Kidney tubule cell (primary cell): ENCODE data around the gene RAB6B.
A peak's percentile ranks its signal among the peaks of the same experiment; 100 is the strongest.

Experiments
- DNase-seq: peaks from one replicate; pipeline ENCODE4 v3.0.0-alpha.2; 2018; ENCODE audit warnings: low spot score

Gene RAB6B

DNA sequence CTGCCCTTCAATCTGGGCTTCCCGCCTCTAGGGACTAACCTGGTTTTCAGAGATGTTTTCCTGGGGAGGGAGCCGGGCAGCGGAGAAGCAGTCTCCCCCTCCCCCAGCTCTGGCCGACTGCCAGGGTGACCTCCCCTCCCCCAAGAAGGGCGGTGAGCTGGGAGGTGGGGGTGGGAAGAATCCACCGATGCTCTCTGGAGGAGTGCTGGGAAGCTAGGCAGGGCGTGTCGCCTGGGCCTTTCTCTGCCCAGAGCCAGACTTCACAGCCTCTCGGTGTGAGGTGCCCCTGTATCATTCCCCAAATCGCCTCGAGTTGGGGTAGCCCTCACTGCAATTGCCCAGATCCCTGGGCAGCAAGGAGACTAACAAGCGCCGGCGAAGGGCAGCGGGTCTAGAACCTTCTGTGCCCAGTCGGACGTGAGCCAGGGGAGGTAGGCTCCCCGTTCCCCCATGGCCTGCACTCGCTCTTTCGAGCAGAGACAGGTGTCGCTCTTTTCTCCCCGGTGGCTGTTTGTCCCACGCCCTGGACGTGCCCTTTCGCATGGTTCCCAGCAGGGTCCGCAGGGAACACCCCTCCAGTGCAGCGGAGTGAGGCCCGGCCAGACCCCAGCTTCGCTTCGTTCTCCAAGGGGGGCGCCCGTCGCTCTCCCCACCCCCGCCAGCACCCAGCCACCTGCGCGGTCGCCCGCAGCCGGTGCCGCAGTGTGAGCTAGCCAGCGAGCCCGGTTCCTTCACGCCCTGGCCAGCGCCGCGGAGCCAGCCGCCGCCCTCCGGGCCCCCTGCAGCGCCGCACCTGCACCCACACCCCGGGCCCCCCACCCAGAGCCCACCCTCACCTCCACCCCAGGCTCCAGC, 1.1 kb downstream of the RAB6B start:
- no peak for DNase-seq

- no peak for DNase-seq
These were observed 1.9 kb downstream of the RAB6B start for GRCh38 chr3:133893683-133894352.

DNA sequence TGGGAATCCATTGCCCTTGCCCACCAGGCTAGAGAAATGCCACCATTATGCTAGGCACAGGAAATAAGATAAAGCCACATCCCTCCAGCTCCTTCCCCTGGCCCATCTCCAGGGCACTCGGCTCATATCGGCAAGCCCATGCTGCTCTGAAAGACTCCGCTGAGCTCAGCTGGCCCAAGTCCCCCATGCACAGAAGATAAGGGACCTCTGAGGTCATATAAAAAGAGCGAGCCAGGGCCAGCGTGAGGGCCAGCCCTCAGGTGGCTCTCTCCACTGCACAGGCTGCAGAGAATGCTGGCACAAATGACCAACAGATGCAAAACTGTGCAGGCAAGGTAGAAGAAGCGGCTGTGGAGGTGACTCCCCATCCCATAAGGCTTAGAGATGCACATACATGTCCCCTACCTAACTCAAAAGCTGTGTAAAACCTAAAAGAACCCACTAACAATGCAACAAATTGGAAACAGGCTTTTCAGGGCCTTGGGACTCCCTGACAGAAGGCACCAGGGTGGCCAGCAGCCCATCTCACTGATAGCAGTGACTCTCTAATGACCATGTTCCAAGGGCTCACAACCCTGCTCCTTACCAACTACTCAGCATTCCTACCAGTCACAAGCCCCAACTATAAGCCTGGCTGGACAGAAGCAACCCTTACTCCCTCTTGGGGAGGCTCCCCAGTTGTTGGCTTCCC, 3.0 kb downstream of the RAB6B start:
- DNase-seq, result no peak

- no peak for DNase-seq
These were observed 3.9 kb downstream of the RAB6B start for GRCh38 chr3:133891662-133892378.

- DNase-seq, result no peak
These were observed 4.6 kb downstream of the RAB6B start for GRCh38 chr3:133890972-133891644.

GRCh38 chr3:133890037-133890436, 5.6 kb downstream of the RAB6B start:
- no peak for DNase-seq

DNA sequence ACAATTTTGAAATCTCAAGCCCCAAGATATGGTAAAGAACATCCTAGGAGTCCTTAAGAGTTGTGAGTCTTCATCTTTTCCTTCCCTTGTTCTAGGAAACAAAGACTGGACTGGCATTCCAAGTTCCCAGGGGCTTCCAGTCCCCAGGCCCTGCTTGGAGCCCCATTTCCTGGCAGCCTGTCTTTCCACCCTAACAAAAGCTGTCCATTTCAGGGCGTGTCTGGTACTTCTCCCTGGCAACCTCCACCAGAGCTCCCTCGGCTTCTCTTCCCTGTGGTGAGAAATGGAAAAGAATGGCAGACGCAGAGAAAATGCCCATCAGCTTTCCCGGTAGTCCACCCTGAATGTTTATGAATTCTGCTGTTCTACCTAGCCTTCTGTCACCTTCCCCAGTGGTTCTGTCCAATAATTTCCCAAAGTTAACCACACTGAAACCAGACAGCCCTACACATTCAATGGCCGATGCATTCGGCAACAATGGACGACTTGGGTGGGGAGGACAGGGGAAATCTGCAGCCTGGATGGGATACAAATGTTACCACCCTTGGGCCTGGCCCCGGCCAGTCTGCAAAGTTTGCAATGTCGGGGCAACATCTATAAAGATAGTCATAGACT, 6.8 kb downstream of the RAB6B start:
- no peak for DNase-seq

DNA sequence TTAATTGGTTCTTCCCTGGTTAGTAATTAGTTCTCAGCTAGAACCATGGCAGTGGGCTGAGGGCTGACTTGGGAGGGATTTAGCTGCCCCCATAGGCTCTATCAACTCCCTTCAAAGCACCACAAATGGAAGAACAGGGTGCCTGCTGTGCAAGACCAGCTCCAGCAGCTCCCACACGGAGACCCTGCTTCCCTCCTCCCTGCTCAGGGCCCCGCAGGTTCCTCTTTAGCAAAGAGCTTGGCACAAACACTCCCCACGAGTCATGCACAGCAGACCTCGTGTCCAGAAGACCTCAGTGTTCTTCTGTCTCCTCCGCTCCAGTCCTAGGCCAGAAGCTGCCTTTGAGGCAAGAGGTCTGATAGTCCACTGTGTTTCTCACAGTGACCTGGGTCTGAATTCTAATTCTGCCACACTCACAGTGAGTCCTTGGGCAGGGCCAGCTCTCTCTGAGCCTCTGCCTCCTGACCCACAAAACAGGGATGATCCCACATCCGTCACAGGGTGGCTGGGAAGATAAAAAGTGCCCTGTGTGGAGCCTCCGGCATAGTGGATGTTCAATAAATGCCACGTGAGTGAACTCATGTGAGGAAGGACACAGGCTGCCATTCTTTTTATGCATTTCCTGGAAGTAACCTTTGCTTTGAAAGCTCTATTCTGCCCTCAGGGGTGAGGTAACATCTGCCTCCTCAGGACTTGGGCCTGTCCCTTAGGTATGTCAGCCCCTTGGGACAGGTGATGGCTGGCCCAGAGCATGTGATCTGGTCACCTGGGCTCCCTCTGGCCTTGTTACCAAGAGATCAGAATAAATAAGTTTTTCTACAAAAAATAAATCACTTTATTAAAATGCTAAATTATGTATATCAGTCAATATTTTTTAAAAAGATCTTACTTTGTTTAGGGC, 7.6 kb downstream of the RAB6B start:
- no peak for DNase-seq

DNA sequence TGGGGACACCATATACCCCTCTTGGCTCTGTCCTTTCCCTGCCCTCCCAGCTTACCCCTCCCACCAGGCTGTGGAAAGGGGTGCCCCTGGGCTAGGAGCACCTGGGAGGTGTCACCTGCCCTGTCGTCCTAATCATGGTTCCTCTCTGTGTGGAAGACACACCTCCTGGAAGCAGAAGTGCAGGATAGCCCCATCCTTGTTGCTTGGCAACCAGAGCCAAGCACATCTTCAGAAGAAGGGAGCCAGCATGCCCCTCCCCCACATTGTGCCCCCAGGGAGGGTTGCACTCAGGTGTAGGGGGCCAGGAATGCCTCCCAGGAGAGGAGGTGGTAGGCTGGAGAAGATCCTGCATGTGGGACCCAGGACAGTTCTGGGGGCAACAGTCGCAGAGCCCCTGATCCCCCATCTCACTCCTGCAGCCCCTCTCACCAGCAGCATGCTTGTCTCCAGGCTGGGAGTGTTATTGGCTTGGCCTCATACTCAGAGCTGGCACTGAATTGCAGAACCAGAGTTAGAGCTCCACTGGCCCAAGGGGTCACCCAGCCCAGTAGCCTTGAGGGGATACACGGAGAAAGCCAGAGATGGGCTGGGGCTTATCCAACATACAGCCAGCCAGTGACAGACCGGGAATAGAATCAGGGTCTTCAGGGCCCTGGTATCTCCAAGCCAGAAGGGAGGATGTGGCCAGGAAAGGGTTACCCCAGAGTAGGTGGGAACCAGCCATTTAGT, 8.4 kb downstream of the RAB6B start:
- no peak for DNase-seq

- DNase-seq, result no peak
These were observed 9.5 kb downstream of the RAB6B start for GRCh38 chr3:133886031-133886722.

GRCh38 chr3:133884887-133885711, 10.6 kb downstream of the RAB6B start:
- no peak for DNase-seq

- no peak for DNase-seq
These were observed 11.4 kb downstream of the RAB6B start for GRCh38 chr3:133884054-133884886.

DNA sequence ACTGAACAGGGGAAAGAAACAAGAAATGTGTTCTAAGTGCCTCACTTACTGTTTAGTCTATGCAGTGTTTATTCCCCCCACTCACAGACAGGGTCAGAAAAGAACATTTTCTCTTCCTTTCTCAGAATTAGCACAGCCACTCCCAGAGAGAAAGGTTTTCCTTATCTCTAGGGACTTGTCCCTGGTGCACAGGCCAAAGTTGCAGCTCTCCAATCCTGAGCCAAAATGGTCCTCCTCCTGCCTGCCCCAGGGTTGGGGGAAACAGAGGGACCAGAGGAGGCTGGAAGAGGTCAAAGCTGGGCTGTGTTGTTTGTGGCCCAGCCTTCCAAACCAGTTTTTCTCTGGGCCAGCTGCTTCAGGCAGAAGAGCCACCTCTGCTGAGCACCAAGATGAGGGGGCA, 12.0 kb downstream of the RAB6B start:
- no peak for DNase-seq

DNA sequence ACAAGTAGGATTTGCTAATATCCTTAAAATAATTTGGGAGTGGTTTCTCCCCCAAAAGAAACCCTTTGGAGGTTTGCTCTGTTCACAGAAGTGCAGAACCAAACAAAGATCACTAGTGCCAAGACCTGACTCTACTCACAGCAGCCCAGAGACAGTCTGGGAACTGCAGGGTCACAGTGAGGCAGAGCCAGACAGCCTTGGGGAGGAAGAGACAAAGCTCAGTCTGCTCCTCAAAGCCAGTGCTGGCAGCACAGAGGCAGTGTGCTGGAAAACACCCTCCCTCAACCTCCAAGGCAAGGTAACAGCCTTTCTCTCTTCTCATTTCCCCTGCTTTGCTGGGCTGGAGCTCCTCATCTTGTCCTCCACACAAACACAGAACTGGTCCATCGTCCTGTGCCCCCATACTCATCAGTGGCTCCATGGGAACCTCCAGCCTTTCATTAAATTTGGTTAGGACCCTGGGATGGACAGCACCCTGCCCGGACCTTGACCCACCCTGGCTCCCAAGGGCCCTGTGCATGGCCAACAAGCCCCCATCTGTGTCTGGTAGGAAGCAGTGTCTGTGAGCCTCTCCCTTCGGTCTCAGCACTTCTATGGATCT, 12.6 kb downstream of the RAB6B start:
- no peak for DNase-seq

DNA sequence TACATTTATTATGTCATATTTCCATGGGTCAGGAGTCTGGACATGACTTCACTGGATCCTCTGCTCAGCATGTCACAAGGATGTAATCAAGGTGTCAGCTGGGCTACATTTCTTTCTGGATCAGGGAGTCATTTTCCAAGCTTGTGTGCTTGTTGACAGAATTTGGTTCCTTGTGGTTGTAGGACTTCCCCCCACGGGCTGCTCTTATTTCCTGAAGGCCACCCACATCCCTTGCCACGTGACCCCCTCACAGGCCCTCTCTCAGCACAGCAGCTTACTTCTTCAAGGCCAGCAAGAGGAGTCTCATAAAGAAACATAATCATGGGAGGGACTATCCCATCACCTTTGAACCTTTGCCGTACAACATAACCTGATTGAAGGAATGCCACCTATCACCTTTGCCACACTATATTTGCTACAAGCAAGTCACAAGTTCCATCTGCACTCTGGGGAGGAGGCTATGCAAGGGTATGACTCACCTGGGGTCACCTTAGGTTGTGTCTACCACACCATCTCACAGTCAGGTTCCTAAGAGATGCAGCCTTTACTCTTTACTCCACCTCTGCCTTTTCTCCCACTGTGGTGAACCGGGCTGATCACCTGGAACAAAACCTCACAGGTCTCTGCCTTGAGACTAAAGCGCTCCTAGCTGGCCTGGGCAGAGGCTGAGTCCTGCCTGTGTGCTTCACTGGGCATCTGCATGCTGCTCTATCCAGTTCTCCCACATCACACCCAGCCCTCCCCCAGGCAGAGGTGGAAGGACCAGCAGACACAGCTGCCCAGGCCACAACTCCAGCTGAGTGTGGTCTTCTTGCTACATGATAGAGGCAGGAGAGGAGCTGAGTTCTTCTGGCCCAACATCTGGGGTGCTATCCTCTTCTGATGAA, 13.5 kb downstream of the RAB6B start:
- peak; percentile 41 for DNase-seq

- no peak for DNase-seq
These were observed 14.2 kb downstream of the RAB6B start for GRCh38 chr3:133881492-133881891.
